Measurements from ENCODE around the gene DIP2C. TPM values are rescaled to one million over a fixed set of nuclear protein-coding genes. Genes with fewer than 3 reads are reported as not detected.

Gene DIP2C
- total RNA-seq, 2 donors from 2014 or later, result 13.0 to 13.7 TPM

- no peak overlapping the region for H3K4me3 Mint-ChIP-seq
- 94 to 95% methylated on average over 12 of the region's 12 CpGs for WGBS, 2 experiments (ENCODE audit: insufficient coverage in 1 of 2, insufficient read length in 1 of 2)
- DNase-seq, result peak; percentile 35
- H3K36me3 Mint-ChIP-seq (ENCODE audit: low read depth), result no peaks in the 10 kb centered on the region
- H3K9me3 ChIP-seq (ENCODE audit: control insufficient read depth, low read length), result no peaks in the 10 kb centered on the region
- no peak overlapping the region for H3K9ac ChIP-seq (ENCODE audit: extremely low read depth, low read length, poor library complexity, severe bottlenecking)
- H3K27me3 ChIP-seq (ENCODE audit: control insufficient read depth, insufficient read depth, low read length, poor library complexity, severe bottlenecking), result no peaks in the 10 kb centered on the region
- H3K27me3 Mint-ChIP-seq (ENCODE audit: insufficient read depth), result no peaks in the 10 kb centered on the region
- no peak for TF ChIP-seq CTCF (conservative IDR thresholded peaks at IDR 0.05)
- H3K36me3 ChIP-seq (ENCODE audit: control insufficient read depth, insufficient read depth, low read length), result no peaks in the 10 kb centered on the region
- H3K27ac Mint-ChIP-seq, result no peak overlapping the region
- no peak overlapping the region for H3K4me3 ChIP-seq (ENCODE audit: low read length)
- H3K9me3 Mint-ChIP-seq, result no peaks in the 10 kb centered on the region
- no peak overlapping the region for H3K27ac ChIP-seq (ENCODE audit: low read depth, low read length)
- peaks cover 12% of the 10 kb centered on the region for H3K4me1 Mint-ChIP-seq
- H3K4me1 ChIP-seq (ENCODE audit: control insufficient read depth, insufficient read depth, low read length), result peaks cover 12% of the 10 kb centered on the region
These were observed 37.8 kb downstream of the DIP2C start for GRCh38 chr10:651692-652091.

DNA sequence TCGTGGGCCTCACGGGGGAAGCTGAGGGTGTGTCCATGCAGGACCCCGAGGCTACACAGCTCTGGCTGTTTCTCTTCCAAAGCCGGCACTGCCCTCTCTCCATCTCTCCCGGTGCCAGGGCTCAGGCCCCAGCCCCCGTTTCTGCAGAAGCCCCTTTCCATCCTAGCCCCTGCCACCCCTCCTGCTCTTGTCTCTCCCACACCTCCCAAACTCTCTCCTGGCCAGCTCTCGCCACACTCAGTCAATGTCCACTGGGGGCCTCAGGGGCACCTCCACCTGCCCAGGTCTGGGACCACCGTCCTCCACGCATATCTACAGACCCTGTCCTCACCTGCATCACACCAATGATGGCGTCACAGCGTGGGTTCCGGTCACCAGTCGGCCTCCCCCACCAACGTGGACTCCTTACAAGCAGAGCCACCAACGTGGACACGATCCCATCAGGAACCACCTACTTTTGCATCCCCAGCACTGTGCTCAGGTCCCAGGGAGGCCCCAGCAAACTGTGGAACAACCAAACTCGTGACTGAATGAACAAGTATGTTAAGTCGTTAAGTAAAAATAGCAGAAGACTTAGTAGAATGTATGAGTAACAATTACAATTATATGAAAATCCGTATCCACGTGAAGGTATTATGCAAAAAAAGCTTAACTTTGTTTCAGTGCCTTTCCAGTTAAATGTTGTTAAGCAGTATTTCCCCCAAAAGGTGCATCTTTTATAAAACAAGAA is 38.4 kb downstream of the DIP2C start:
- no peaks in the 10 kb centered on the region for H3K9me3 Mint-ChIP-seq
- WGBS, 2 experiments (ENCODE audit: insufficient coverage in 1 of 2, insufficient read length in 1 of 2), result 93 to 95% methylated on average over 16 to 20 of the region's 20 CpGs
- no peaks in the 10 kb centered on the region for H3K27me3 ChIP-seq (ENCODE audit: control insufficient read depth, insufficient read depth, low read length, poor library complexity, severe bottlenecking)
- peaks cover 1% of the 10 kb centered on the region for H3K36me3 Mint-ChIP-seq (ENCODE audit: low read depth)
- no peak overlapping the region for H3K27ac ChIP-seq (ENCODE audit: low read depth, low read length)
- TF ChIP-seq CTCF (conservative IDR thresholded peaks at IDR 0.05), result no peak
- no peaks in the 10 kb centered on the region for H3K36me3 ChIP-seq (ENCODE audit: control insufficient read depth, insufficient read depth, low read length)
- no peak overlapping the region for H3K4me3 ChIP-seq (ENCODE audit: low read length)
- H3K9me3 ChIP-seq (ENCODE audit: control insufficient read depth, low read length), result no peaks in the 10 kb centered on the region
- peak; percentile 28 for DNase-seq
- H3K4me3 Mint-ChIP-seq, result no peak overlapping the region
- H3K27me3 Mint-ChIP-seq (ENCODE audit: insufficient read depth), result no peaks in the 10 kb centered on the region
- peaks cover 12% of the 10 kb centered on the region for H3K4me1 Mint-ChIP-seq
- H3K27ac Mint-ChIP-seq, result peak overlapping the region; percentile 22
- peaks cover 12% of the 10 kb centered on the region for H3K4me1 ChIP-seq (ENCODE audit: control insufficient read depth, insufficient read depth, low read length)
- no peak overlapping the region for H3K9ac ChIP-seq (ENCODE audit: extremely low read depth, low read length, poor library complexity, severe bottlenecking)

DNA sequence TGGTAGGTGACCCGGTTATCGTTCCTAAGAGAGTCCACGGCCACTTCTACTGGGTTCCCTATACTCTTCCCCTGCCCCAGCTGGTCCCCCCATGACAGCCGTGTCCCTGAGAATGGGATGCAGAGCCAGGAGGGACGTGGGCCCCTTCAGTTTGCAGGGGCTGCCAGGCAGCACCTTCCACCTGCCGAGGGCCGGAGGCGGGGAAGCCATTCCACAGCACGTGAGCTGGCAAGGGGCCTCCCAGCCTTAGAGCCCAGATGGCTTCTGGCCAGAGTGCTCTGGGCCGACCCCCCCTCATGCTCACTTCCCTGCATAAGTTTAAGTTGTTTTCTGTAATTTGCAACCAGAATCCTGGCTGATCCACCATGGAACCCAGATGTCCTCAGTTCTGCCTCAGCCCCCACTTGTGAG is 39.0 kb downstream of the DIP2C start:
- Histone ChIP-seq H3K4me1 (ENCODE audit: control insufficient read depth, insufficient read depth, low read length) (peaks cover 12% of the 10 kb centered on the region), H3K27ac (ENCODE audit: low read depth, low read length) (no peak overlapping the region), H3K9me3 (ENCODE audit: control insufficient read depth, low read length) (no peaks in the 10 kb centered on the region), H3K9ac (ENCODE audit: extremely low read depth, low read length, poor library complexity, severe bottlenecking) (no peak overlapping the region), H3K36me3 (ENCODE audit: control insufficient read depth, insufficient read depth, low read length) (no peaks in the 10 kb centered on the region), H3K27me3 (ENCODE audit: control insufficient read depth, insufficient read depth, low read length, poor library complexity, severe bottlenecking) (no peaks in the 10 kb centered on the region), H3K4me3 (ENCODE audit: low read length) (no peak overlapping the region)
- Mint-ChIP-seq H3K27ac (no peak overlapping the region), H3K4me1 (peaks cover 12% of the 10 kb centered on the region), H3K36me3 (ENCODE audit: low read depth) (peaks cover 2% of the 10 kb centered on the region), H3K9me3 (peaks cover under 1% of the 10 kb centered on the region), H3K27me3 (ENCODE audit: insufficient read depth) (no peaks in the 10 kb centered on the region), H3K4me3 (no peak overlapping the region)
- no peak for TF ChIP-seq CTCF (conservative IDR thresholded peaks at IDR 0.05)
- 78 to 89% methylated on average over 10 of the region's 10 CpGs for WGBS, 2 experiments (ENCODE audit: insufficient coverage in 1 of 2, insufficient read length in 1 of 2)
- DNase-seq, result peak; percentile 44
